Measurements from ENCODE around the gene DEFB121. TPM values are rescaled to one million over a fixed set of nuclear protein-coding genes. Genes with fewer than 3 reads are reported as not detected.
"Not testable (repeated sequence)": the region's sequence is repeated elsewhere in the genome, so short reads cannot be mapped to it uniquely, and the experiment has no call there.

Gene DEFB121
- total RNA-seq, 1 experiment from 2014 or later = not detected

GRCh38 chr20:31374346-31374745, 31.7 kb downstream of the DEFB121 start:
- ChIA-PET POLR2A (ENCODE audit: unreplicated experiment) (no interaction called here), CTCF (no interaction called here)
- intact Hi-C loops (cut with micrococcal nuclease) = no loop called here
- Histone ChIP-seq H4K20me1 (ENCODE audit: low read length) (no peaks in the 10 kb centered on the region), H2AFZ (ENCODE audit: low read length) (no peak overlapping the region), H3K9me3 (ENCODE audit: low read length) (no peaks in the 10 kb centered on the region), H3K9me2 (replicated peaks; ENCODE audit: low read length) (no peaks in the 10 kb centered on the region), H3K27me3 (ENCODE audit: low read length) (peaks cover 73% of the 10 kb centered on the region), H3K79me2 (ENCODE audit: low read length) (no peaks in the 10 kb centered on the region), H3K27ac (ENCODE audit: low read length) (no peak overlapping the region), H3K4me3 (ENCODE audit: low read length) (no peak overlapping the region), H3K4me2 (ENCODE audit: low read length) (no peak overlapping the region), H3K9ac (ENCODE audit: low read length) (no peak overlapping the region), H3K36me3 (ENCODE audit: low read depth, low read length) (no peaks in the 10 kb centered on the region), H3F3A (ENCODE audit: low read length, unreplicated experiment) (no peaks in the 10 kb centered on the region), H3K4me1 (ENCODE audit: insufficient read depth, low read length) (no peaks in the 10 kb centered on the region)
- TF ChIP-seq CTCF (conservative IDR thresholded peaks at IDR 0.05; ENCODE audit: low read depth, low read length) (no peak), EZH2phosphoT487 (IDR thresholded peaks at IDR 0.05; ENCODE audit: borderline replicate concordance, low read length) (no peak)
- BruUV-seq (replicated peaks) = no TSS peak
- no peak for DNase-seq
- ATAC-seq = no peak

- Histone ChIP-seq H3F3A (ENCODE audit: low read length, unreplicated experiment) (no peaks in the 10 kb centered on the region), H3K9ac (ENCODE audit: low read length) (no peak within 1 kb of the TSS), H3K4me1 (ENCODE audit: insufficient read depth, low read length) (no peaks in the 10 kb centered on the region), H3K4me3 (ENCODE audit: low read length) (no peak within 1 kb of the TSS), H3K9me2 (replicated peaks; ENCODE audit: low read length) (no peaks in the 10 kb centered on the region), H3K9me3 (ENCODE audit: low read length) (no peaks in the 10 kb centered on the region), H3K27me3 (ENCODE audit: low read length) (peaks cover 58% of the 10 kb centered on the region), H3K79me2 (ENCODE audit: low read length) (no peaks in the 10 kb centered on the region), H3K4me2 (ENCODE audit: low read length) (no peak within 1 kb of the TSS), H2AFZ (ENCODE audit: low read length) (no peak within 1 kb of the TSS), H3K36me3 (ENCODE audit: low read depth, low read length) (no peaks in the 10 kb centered on the region), H3K27ac (ENCODE audit: low read length) (no peak within 1 kb of the TSS), H4K20me1 (ENCODE audit: low read length) (no peaks in the 10 kb centered on the region)
- ATAC-seq (no peak), DNase-seq (no peak)
- intact Hi-C loops (cut with micrococcal nuclease) = no loop called here
- BruUV-seq (replicated peaks) = no TSS peak
- CTCF ChIA-PET = no interaction called here
- TF ChIP-seq EZH2 (IDR thresholded peaks at IDR 0.05; ENCODE audit: low read length, unreplicated experiment) = no peak
- no peak for TF ChIP-seq EZH2phosphoT487 (IDR thresholded peaks at IDR 0.05; ENCODE audit: borderline replicate concordance, low read length)
- no peak for TF ChIP-seq CTCF (conservative IDR thresholded peaks at IDR 0.05; ENCODE audit: low read depth, low read length)
- POLR2A ChIA-PET (ENCODE audit: unreplicated experiment) = no interaction called here
These were observed 37.7 kb downstream of the DEFB121 start, which contains the start of gene DEFB118 for GRCh38 chr20:31368301-31368700. TSS of gene DEFB118 (plus strand) at chr20:31368601. CDS start at chr20:31368651, 50 bp downstream.

- H3K27me3 ChIP-seq (ENCODE audit: low read length) = peaks cover 56% of the 10 kb centered on the region
- not testable (repeated sequence) for DNase-seq; BruUV-seq (replicated peaks)
These were observed 41.7 kb downstream of the DEFB121 start for GRCh38 chr20:31364272-31364671.

More at GRCh38 chr20:31364272-31364671, 41.7 kb downstream of the DEFB121 start:
- H3K36me3 ChIP-seq (ENCODE audit: low read depth, low read length); intact Hi-C loops (cut with micrococcal nuclease); H2AFZ ChIP-seq (ENCODE audit: low read length); H3K9me3 ChIP-seq (ENCODE audit: low read length); CTCF ChIA-PET; H3K4me3 ChIP-seq (ENCODE audit: low read length); H3K27ac ChIP-seq (ENCODE audit: low read length); H3K4me1 ChIP-seq (ENCODE audit: insufficient read depth, low read length); H3F3A ChIP-seq (ENCODE audit: low read length, unreplicated experiment); H4K20me1 ChIP-seq (ENCODE audit: low read length); H3K4me2 ChIP-seq (ENCODE audit: low read length); H3K9ac ChIP-seq (ENCODE audit: low read length); ATAC-seq; H3K9me2 ChIP-seq (replicated peaks; ENCODE audit: low read length); H3K79me2 ChIP-seq (ENCODE audit: low read length); POLR2A ChIA-PET (ENCODE audit: unreplicated experiment): not testable (repeated sequence)

Measured in PC-3 (cell line).